ENCODE results near the gene TRMU. TPM values are rescaled to one million over a fixed set of nuclear protein-coding genes. Genes with fewer than 3 reads are reported as not detected.

The TRMU gene
- total RNA-seq, 2 experiments from 2014 or later = 87.2 to 98.1 TPM

- intact Hi-C loops (cut with micrococcal nuclease) = no loop called here
- peaks cover 4% of the 10 kb centered on the region for H3K4me1 Mint-ChIP-seq (ENCODE audit: low read depth)
- ATAC-seq (no peak), DNase-seq (no peak)
- ChIA-PET POLR2A (no interaction called here), CTCF (no interaction called here)
- H3K4me3 Mint-ChIP-seq = no peak overlapping the region
- H3K27me3 Mint-ChIP-seq = no peaks in the 10 kb centered on the region
- H3K36me3 Mint-ChIP-seq (ENCODE audit: low read depth) = no peaks in the 10 kb centered on the region
- no peak overlapping the region for H3K27ac Mint-ChIP-seq
- no peaks in the 10 kb centered on the region for H3K9me3 Mint-ChIP-seq
- no peak for TF ChIP-seq CTCF (IDR thresholded peaks at IDR 0.05)
Measured at GRCh38 chr22:46405901-46406300, 70.4 kb downstream of the TRMU start.

- DNase-seq = no peak
- no peaks in the 10 kb centered on the region for H3K36me3 Mint-ChIP-seq (ENCODE audit: low read depth)
- H3K4me1 Mint-ChIP-seq (ENCODE audit: low read depth) = peaks cover 4% of the 10 kb centered on the region
- ATAC-seq = no peak
- ChIA-PET CTCF (no interaction called here), POLR2A (no interaction called here)
- intact Hi-C loops (cut with micrococcal nuclease) = no loop called here
- H3K9me3 Mint-ChIP-seq = no peaks in the 10 kb centered on the region
- no peak overlapping the region for H3K27ac Mint-ChIP-seq
- no peaks in the 10 kb centered on the region for H3K27me3 Mint-ChIP-seq
- no peak for TF ChIP-seq CTCF (IDR thresholded peaks at IDR 0.05)
- no peak overlapping the region for H3K4me3 Mint-ChIP-seq
Measured at GRCh38 chr22:46406349-46406748, 70.8 kb downstream of the TRMU start.

GRCh38 chr22:46406791-46407190, 71.3 kb downstream of the TRMU start:
- ChIA-PET CTCF (no interaction called here), POLR2A (no interaction called here)
- DNase-seq (no peak), ATAC-seq (no peak)
- Mint-ChIP-seq H3K27ac (no peak overlapping the region), H3K27me3 (no peaks in the 10 kb centered on the region), H3K36me3 (ENCODE audit: low read depth) (no peaks in the 10 kb centered on the region), H3K4me3 (no peak overlapping the region), H3K4me1 (ENCODE audit: low read depth) (peaks cover 4% of the 10 kb centered on the region), H3K9me3 (no peaks in the 10 kb centered on the region)
- TF ChIP-seq CTCF (IDR thresholded peaks at IDR 0.05) = no peak
- intact Hi-C loops (cut with micrococcal nuclease) = no loop called here

Other genes starting within 250 kb of the TRMU start
- 10 to 100 TPM in 1 of 2 experiments, 1 to 10 TPM in 1; 9.1 to 11.8 TPM for gene PPARA, start 185.2 kb upstream of the TRMU start, total RNA-seq
- 10 to 100 TPM; 11.9 to 12.1 TPM for gene CDPF1, start 85.4 kb upstream of the TRMU start, total RNA-seq
- gene PKDREJ, start 72.4 kb upstream of the TRMU start, total RNA-seq = not detected
- gene TTC38, start 67.7 kb upstream of the TRMU start, total RNA-seq = 10 to 100 TPM in 1 of 2 experiments, 1 to 10 TPM in 1; 9.0 to 11.9 TPM
- 10 to 100 TPM; 39.4 to 41.4 TPM for gene GTSE1, start 38.8 kb upstream of the TRMU start, total RNA-seq
- under 1 TPM; 0.25 to 0.36 TPM for gene CELSR1, start 201.9 kb downstream of the TRMU start, total RNA-seq